GM21529 (cell line): ENCODE data around the gene USH1C.

Source experiments
- ATAC-seq: cut with Tn5 transposase; IDR thresholded peaks from one replicate; pipeline ENCODE4 v1.9.1; 2021; ENCODE audit not compliant: unreplicated experiment

Gene USH1C

DNA sequence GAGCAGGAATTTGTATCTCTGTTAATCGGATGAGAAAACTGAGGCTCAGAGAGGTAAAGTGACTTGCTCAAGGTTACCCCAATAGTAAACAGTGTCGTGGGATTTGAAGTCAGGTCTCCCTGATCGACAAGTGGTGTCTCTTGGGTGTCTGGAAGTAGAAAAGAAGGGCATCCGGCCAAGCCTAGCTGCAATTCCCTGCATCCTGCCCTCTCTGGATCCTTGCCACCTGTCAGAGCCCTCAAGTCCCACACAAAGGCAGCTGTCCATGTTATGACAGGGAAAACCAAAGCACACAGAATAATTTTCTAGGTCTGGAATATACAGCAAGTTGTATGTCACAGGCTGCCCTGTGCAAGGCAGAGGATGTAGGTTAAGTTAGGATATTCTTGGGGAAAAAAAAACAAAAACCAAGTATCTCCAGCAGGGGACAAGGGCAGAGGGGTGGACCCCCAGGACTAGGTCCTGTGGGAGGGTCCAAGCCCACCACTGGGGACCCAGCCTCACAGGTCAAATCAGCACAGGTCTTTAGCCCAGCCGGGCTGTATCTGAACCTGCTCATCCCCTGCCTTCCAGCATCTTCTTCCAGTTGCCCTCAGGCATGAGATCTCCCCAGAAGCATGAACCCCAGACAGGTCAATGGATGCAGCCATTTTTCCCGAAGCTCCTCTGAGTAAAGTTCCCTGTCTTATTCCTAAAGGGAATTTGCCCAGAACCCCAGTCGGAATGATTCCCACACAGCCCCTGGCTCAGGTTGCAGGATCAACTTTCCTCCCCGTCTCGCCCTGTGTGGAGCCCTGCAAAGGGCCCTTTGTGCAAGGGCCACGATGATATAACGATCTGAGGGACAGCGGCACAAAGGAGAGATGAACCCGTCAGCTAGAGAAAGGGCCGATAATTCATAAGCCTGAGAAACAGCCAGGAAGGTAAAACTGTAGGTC lies 15.0 kb downstream of the USH1C start:
- ATAC-seq, result no peak

DNA sequence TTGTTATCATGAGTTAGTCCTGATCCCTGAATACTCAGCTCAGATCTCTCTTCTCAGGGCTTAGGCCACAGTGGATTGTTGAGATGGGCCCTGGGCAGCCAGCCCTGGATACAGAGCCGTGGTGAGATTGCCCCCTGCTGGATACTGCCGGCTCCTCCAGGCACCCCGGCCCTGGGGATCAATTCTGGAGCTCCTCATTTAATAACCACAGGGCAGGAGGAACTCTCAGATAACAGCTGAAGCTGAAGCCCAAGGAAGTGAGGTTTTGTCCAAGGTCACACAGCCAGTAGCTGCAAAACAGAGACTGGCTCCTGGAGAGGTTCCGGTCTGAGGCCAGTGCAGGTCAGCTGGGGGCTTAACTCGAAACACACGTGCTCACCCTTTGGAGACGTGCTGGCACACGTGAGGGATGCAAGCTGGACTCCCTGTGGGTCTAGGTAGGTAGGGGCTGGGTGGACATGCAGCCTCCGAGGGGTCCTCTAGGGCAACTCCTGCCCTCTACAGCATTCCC lies 16.0 kb downstream of the USH1C start:
- ATAC-seq, result peak; percentile 81

DNA sequence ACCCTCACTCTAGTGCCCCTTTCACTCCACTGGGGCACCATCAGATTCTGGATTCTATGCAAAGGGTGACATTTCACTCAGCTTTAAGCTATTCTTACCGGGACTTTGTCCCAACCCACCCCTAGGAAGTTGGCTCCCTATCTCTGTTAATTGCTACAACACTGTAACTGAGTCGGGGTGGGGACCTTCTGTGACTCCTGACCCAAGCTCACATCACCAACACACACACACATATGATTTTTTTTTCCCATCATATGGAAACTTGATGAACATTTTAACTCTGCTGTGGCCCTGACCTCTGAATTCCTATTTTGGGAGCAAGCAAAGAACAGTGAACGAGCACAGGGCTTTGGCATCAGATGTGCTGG lies 16.6 kb downstream of the USH1C start:
- ATAC-seq, result no peak

DNA sequence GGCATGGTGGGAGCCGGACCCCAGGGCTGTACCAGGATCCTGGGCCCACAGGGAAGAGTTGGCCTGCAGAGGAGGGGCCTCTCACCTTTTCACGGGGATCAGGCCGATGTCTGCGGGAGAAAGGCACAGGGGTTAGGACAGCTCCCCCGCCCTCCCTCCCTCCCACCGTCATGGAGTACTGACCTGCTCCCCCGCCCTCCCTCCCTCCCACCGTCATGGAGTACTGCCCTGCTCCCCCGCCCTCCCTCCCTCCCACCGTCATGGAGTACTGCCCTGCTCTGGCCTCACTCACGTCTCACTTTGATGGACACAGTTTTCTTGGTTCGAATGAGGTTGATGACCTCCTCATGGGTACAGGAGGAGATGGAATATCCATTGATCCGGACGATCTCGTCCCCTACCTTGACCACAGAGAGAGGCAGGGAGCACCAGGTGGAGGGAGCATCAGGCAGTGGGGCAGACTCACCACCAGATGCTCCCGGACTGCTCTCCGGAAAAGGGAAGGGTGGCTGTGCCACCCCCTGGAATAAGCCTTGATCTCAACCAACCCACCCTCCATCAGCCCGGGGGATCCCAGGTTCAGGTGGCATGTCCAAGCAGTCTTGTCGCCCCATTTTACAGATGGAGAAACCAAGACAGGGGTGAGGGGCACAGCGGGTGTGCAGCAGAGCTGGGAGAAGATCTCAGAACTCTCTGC lies 17.1 kb downstream of the USH1C start:
- ATAC-seq, result no peak

DNA sequence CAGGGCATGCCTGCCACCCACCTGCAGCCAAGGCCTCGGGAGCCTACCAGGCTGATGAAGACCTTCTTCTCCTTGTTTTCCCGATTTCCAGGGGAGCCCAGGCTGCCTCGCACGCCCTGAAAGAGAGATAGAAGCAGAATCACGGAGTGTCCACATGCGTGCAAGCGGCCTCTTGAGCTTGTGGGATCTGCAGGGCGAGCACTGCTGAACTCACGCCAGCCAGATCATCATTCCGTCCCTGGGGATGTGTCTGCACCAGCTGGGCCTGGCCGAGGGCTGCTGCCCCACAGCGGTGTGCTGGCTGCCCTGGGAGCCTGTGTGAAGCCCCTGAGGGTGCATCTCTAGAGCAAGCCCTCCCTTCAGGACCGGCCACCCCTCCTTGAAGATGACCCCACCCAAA lies 17.9 kb downstream of the USH1C start:
- ATAC-seq, result no peak

DNA sequence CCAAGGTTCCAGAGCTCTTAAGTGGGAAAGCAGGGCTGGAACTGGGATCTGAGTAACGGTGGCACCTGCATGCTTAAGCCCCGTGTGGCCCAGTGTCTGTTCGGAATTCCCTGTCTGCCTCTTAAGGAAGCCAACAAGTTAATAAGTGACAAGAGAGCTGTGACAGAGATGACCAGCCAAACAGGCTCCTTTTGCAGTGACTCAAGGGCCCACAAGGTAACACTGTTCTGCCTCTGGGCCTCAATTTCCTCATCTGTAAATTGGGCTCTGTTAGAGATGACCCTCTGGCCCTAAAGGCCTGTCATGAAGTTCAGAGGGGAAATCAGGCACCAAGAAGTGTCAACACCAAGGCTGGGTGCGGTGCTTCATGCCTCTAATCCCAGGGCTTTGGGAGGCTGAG lies 18.6 kb downstream of the USH1C start:
- no peak for ATAC-seq

DNA sequence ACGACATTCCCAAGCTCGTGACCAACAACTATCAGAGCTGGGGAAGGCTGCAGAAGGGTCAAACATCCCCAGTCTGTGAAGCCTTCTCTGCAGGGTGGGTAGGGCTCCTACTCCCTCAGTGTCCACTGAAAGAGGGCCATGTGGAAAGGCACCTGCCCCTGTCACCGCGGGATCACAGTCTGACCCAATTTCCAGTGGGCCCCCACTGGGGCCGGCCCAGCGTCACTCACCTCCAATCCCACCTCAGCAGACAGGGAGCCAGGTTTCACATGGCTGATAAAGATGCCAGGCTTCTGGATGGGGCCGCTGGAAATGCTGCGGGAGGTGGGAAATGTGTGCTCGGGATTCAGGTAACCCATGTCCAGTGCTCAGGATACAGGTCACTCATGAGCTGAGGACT lies 20.0 kb downstream of the USH1C start:
- no peak for ATAC-seq

DNA sequence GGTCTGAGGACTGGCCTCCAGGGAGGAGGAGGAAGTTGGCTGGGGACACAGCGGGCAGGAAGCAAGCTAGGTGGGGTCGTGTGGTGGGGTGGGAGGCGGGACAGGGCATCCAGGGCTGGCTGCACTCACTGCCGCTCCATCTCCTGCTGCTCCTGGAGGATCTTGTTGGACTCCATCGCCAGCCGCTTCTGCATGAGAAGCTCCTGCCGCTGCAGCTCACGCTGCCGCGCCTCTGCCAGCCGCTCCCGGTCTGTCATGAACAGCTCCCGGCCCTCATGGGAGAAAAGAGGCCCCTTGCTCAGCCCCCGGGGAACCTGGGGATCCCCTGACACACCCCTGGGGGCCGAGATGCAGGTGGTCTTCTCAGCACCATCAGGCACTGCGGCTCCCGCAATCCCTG lies 21.6 kb downstream of the USH1C start:
- no peak for ATAC-seq

DNA sequence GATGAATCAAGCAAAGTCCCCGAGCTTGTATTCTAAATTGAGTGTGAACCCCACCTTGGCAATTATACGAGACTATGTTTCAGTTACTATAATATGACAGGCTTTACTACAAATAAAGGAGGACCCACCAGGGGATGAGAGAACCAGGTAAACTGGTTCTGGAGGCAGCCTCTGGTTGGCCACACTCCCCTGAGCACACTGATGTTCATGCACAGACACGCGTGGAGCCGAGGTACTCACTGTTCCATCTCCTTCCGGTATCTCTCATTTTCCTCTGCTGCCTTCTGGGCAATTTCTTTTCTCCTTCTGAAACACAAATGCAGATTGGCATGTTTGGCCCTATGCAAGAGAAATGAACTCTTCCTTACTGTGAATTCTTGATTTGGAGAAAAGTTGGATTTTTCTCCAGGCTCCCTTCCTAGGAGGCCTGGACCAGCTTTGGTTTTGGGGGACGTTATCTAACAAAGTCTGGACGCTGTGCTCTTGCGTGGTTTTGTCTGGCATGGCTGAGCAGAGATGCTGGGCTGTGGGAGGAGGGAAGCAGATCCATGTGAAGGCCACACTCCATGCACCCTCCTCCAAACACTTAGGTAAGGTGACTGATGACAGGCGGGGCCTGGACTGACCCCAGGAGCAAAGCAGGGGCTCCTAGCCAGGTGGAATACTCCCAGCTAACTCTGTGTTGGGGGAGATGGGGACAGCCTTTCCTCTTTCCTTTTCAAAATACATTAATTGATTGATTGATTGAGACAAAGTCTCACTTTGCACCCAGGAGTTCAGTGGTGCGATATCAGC lies 22.9 kb downstream of the USH1C start:
- ATAC-seq, result no peak

DNA sequence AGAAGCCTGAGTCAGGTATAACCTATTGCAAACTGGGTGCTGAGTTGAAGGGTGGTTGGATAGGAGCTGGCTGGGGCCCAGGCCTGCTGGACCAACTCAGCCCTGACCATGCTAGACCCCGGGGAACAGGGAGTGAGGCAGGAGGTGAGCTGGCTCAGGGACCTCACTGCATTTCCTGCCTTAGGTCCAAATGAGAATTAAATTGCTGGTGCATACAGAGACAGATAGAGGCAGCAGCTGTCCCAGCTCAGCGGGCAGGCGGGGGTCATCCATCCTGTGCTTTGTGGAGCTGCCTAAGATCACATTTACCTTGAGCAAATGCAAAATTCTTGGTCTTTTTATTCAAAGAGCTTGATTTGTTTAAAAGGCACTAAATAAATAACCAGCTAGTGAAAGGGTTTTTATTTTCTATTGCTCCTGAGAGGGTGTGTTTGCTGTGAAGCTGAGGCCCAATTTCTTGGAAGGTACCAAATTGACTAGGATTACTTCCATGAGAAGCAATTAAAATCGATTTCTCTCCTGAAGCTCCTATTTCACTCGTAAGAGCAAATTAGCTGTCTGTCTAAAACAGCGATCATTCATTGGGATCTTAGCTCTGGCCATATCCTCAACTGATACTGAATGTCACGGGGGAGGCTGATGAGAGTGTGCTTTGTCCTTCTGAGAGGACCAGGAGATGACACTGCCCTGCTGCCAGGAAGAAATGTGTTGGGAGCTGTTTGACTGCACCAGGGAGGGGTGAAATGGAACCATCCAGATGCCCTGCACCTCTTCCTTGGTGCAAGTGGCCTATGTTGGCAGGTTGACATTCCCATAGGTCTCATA lies 24.9 kb downstream of the USH1C start:
- no peak for ATAC-seq

DNA sequence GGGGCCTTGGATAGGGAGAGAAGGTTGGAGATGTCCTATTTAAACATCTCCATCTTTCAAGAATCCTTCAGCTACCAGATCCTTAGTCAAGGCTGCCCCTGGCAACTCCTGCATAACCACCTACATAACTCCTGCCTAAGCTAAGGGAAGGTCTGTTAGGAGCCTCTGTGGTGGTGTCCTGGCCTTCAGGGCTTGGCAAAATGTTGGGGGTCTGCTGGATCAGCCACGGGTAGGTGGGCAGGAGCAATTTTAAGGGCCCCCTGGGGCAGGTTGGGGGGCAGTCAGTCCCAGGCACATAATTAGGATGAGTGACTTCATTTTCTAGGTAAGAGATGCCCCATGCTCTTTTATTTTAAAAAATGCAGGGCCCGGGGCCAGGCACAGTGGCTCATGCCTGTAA lies 25.9 kb downstream of the USH1C start:
- ATAC-seq, result no peak

DNA sequence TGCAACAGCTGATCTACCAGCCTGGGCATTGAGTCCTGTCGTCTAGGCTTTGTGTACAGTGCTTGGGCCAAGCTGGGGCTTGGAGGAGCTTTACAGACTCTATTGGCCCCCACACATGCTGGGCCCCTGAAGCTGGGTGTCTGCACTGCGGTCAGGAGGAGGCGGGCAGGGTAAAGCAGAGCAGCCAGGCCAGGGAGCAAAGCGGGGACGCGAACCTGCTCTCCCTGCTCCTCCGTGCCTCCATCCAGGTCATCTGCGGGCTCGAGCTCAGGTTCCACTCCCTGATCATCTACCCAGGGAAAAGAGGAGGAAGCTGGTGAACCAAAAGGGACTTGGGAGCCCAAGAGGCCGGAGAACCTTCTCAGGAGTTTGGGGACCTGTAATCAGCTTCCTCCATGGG lies 27.0 kb downstream of the USH1C start:
- ATAC-seq, result no peak

DNA sequence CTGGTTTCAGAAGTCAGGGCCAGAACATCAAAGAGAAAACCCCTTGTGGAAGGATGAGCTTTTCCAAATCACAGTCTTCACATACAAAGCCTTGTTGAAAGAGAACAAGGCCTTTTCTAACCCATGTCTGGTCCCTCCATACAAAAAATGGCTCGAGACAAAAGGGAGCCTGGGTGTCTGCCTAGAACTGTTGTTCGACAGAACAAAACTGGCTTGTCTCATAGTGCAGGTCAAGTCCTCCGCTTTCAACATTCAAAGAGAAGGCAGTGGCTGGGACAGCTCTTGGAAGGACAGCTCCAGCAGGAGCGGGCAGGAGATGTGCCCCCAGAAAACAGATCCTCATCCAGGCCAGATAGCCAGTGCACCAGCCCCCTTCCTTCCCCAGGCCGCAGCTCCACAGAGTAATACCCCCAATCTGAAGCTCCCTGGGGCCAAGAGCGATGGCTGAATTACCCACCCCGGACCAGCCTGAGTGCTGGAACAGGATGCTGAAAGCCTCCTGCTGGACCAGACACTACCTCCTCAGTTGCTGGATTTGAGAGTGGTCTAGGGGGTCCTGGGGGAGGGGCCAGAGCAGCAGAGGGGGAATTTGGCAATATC lies 27.6 kb downstream of the USH1C start:
- no peak for ATAC-seq

DNA sequence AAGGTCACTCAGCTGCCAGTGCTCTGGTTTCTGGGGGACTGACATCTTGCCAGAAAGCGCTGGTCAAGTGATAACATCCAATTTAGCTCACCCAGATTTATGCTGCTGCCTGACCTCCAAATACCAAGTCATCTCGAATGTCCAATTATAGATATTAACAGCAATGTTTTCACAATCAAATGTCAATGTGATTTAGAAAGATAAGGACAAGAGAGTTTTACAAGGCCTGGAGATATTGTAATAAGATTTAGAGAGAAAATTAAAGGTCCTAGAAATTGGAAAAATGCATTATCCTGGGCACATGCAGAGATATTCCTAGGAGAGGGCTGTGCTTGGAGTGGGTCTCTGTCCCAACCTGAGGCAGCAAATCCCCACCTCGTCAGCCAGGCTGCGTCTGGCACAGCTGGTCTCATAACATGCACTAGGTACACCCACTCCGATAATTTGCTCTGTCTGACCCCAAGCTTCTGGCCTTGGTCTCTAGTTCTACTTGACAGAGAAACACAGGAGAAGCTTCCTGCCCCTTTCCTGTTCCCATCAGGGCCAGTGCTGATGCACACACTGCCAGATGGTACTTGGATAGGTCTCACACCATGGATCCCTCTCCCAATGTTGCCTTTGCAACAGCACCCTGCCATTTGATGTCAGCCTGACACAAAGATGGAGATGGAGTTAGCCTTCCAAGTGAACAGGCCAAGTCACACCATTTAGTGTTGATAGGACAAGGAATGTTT lies 28.6 kb downstream of the USH1C start:
- no peak for ATAC-seq

DNA sequence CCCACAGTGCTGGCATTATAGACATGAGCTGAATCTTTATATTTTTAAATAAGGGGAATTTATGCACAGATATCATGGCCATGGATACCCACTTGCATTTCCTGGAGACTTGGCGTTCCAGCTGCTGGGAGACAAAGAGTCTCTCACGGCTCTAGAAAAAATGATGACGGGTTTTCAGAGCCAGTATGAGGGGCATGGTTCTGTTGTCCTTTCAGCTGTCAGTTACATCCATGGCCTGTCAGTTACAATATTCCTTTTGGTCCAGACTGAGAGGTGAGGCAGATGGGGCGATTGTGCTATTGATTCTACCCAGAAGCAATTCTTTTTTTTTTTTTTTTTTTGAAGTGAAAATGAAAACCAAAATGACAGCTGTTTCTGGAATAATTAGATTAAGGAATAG lies 29.7 kb downstream of the USH1C start:
- ATAC-seq, result no peak

DNA sequence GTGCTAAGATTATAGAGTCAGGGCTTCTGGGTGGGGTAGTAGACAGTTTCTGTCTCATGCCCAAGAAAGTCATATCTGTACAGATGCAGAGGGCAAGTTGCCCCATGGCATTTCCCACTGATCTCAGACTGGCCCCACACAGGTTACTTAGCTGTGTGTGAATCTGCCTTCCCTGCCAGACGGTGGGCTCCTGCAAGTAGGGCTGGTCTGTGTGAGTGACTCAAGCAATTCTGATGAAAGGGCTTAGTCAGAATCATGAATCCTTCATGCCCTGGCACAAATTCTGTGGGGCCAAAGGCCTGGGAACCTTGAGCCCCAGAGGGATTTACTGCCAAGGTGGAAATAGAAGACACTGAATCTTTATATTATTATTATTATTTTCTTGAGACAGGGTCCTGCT lies 30.4 kb downstream of the USH1C start:
- ATAC-seq, result no peak

DNA sequence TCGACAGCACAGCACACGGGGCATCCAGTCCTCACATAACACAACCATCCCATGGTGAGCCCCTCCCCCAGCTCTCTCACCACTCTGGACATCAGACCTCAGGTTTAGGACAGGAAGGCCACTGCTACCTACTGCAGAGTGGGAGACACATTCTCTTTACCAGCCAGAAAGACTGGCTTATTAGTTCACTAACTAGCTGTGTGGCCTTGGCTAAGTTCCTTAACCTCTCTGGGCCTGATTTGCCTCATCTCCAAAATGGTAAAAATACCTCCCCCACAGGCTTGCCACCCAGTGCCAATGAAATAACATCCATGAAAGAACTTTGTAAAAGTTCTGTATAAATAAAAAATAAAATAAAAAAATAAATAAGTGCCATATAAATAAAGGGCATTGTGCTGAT lies 32.1 kb downstream of the USH1C start:
- ATAC-seq, result no peak

DNA sequence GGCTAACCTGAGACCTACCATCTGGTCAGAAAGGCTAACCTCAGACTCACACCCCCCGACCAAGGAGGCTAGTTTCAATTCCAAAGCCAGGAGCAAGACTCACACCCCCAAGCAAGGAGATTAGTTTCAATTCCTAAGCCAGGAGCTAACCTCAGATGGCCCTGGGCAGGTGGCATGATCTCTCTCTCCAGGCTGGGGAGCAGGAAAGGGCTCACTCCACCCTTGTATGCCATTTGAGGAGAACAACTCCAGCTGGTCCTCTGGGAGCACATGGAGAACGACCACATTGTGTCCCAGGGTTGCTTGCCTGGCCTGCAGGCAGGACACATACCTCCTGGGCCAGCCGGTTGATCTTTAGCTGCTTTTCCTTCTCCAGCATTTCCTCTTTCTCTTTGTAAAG lies 32.6 kb downstream of the USH1C start:
- ATAC-seq, result no peak

DNA sequence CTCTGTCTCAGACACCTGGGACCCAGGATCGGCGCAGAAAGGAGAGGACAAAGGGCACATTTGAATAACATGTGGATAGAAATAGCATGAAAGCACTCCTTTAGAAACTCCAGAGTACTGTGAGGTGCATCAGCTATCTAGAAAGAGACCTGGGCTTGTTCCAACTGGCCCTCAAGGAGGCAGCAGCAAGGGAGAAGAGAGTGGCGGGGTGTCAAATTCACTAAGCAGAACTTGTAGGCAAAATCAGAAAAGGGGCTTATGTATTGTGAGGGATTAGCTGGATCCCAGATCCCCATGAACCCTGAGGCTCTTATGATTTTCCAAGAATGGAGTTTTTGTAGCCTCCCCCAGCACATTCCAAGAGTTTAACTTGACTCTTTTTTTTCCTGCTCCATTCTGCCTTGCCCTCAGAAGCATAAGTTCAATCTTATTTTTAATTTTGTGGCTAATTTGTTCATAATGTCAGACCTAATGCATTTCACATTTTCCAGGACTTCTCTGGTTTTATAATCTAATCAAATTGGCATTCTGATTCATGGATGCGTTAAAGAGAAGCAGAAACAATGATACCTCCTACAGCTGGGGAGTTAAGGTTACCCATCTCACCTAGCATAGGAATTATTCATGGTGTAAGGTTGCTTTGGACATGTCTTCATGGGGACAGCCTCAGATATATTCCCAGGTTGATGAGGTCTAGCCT lies 33.6 kb downstream of the USH1C start:
- ATAC-seq, result no peak
